Peyer's patch (tissue), 4 donors: ENCODE results near the gene ANXA1.

Experiments
- POLR2A ChIP-seq, 2 donors: fragments of 450-650 bp; IDR thresholded peaks; one replicate each; pipeline ENCODE4 v1.5.1; 2017; ENCODE audit warnings: antibody characterized with exemption in 2 of 2, mild to moderate bottlenecking in 2 of 2, moderate library complexity in 2 of 2
- TF ChIP-seq, protein P1 (sequence below), 6 experiments: fragments of 450-650 bp in 4 of 6; fragments of 200-600 bp in 2 of 6; sonication (generic) in 1 of 6; IDR thresholded peaks; one replicate each; pipeline ENCODE4 v1.5.1; 2017 to 2019; ENCODE audit warnings: antibody characterized with exemption in 6 of 6, mild to moderate bottlenecking in 3 of 6, moderate library complexity in 1 of 6

DNA sequence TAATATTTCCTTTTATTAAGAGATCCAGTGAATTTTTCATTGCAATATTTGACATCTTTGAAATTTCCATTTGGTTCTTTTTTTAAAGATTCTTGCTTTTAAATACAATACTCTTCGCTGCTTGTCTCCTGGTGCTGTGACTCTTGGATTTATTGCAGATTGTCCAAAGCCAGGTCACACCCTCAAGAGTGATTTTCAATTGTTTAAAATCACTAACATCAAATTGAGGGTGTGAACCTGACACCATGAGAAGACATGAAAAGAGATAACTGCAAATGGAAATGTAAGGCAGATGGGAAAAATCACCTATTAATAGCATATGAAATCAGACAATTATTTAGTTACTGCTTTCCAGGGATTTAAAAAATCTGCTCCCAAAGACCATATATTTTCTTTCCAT is 42.6 kb downstream of the ANXA1 start:
- no peak for TF ChIP-seq POLR2A (IDR thresholded peaks at IDR 0.05)
- TF ChIP-seq, protein P1, sequence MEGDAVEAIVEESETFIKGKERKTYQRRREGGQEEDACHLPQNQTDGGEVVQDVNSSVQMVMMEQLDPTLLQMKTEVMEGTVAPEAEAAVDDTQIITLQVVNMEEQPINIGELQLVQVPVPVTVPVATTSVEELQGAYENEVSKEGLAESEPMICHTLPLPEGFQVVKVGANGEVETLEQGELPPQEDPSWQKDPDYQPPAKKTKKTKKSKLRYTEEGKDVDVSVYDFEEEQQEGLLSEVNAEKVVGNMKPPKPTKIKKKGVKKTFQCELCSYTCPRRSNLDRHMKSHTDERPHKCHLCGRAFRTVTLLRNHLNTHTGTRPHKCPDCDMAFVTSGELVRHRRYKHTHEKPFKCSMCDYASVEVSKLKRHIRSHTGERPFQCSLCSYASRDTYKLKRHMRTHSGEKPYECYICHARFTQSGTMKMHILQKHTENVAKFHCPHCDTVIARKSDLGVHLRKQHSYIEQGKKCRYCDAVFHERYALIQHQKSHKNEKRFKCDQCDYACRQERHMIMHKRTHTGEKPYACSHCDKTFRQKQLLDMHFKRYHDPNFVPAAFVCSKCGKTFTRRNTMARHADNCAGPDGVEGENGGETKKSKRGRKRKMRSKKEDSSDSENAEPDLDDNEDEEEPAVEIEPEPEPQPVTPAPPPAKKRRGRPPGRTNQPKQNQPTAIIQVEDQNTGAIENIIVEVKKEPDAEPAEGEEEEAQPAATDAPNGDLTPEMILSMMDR (IDR thresholded peaks at IDR 0.05) = no peak
